Vagina (tissue), 2 donors: ENCODE data around the gene DPP6.

Experiments used
- CTCF ChIP-seq, 3 experiments: fragments of 450-650 bp in 2 of 3; fragments of 200-600 bp in 1 of 3; sonication (generic) in 1 of 3; IDR thresholded peaks; one replicate each; pipeline ENCODE4 v1.5.1; 2017 to 2019; ENCODE audit warnings: antibody characterized with exemption in 3 of 3, mild to moderate bottlenecking in 2 of 3, moderate library complexity in 2 of 3
- POLR2A ChIP-seq, 2 donors: fragments of 450-650 bp; IDR thresholded peaks; one replicate each; pipeline ENCODE4 v1.6.1; 2017; ENCODE audit warnings: antibody characterized with exemption in 2 of 2, mild to moderate bottlenecking in 2 of 2, moderate library complexity in 2 of 2
- POLR2AphosphoS5 ChIP-seq, 2 donors: sonication (generic); formaldehyde crosslinking; IDR thresholded peaks; one replicate each; pipeline ENCODE4 v1.9.0; 2017; ENCODE audit warnings: antibody characterized with exemption in 2 of 2, mild to moderate bottlenecking in 2 of 2, low read depth in 1 of 2; ENCODE audit not compliant: insufficient read depth in 1 of 2

GRCh38 chr7:154480817-154481216 is 428.6 kb downstream of the DPP6 start:
- TF ChIP-seq POLR2A (IDR thresholded peaks at IDR 0.05) (no peak), CTCF (IDR thresholded peaks at IDR 0.05) (no peak), POLR2AphosphoS5 (IDR thresholded peaks at IDR 0.05; ENCODE audit: insufficient read depth in 1 of 2, low read depth in 1 of 2) (no peak)
